B cell (primary cell): ENCODE data around the gene PRIM1. TPM values are rescaled to one million over a fixed set of nuclear protein-coding genes. Genes with fewer than 3 reads are reported as not detected.
"Not testable (repeated sequence)": the region's sequence is repeated elsewhere in the genome, so short reads cannot be mapped to it uniquely, and the experiment has no call there.

ENCODE experiments used
- ATAC-seq: fragments of 200-7000 bp; cut with Tn5 transposase; one replicate; pipeline ENCODE4 v1.10.0; 2021; ENCODE audit warnings: low read depth, mild to moderate bottlenecking, moderate number of reproducible peaks, moderate library complexity
- CTCF ChIA-PET: fragments of 350-600 bp; sonication (Branson Sonifier 250); formaldehyde crosslinking; loops from one replicate; lab custom pipeline; 2021; ENCODE audit warnings: antibody characterized with exemption, inconsistent platforms; lab: Charles Lee
- POLR2A ChIA-PET: fragments of 350-600 bp; sonication (Branson Sonifier 250); formaldehyde crosslinking; loops from one replicate; lab custom pipeline; 2021; ENCODE audit warnings: antibody characterized with exemption; lab: Charles Lee
- DNase-seq: peaks from one replicate; pipeline ENCODE4 v3.0.0; 2013
- H2AFZ ChIP-seq: 2 replicates; pipeline ENCODE4 v1.6.1; 2012; ENCODE audit warnings: mild to moderate bottlenecking, low read depth, low read length; ENCODE audit not compliant: insufficient read depth, poor library complexity, severe bottlenecking
- H3K27ac ChIP-seq, 2 donors: 1 replicate in 1 of 2; 2 replicates in 1 of 2; pipeline ENCODE4 v1.5.1; 2012 to 2013; ENCODE audit warnings: low read length in 2 of 2, mild to moderate bottlenecking in 2 of 2, moderate library complexity in 1 of 2
- H3K27me3 ChIP-seq, 4 experiments: fragments of 200-600 bp in 1 of 4; sonication (generic) in 1 of 4; replicated peaks in 1 of 4; 1 replicate in 2 of 4; 2 replicates in 2 of 4; pipeline versions ENCODE4 v1.6.1 to v1.7.0; 2013 to 2016; ENCODE audit warnings: low read length in 3 of 4, mild to moderate bottlenecking in 2 of 4, mixed read lengths in 1 of 4, moderate library complexity in 1 of 4; ENCODE audit not compliant: insufficient read depth in 4 of 4, control insufficient read depth in 3 of 4; ENCODE audit errors: control extremely low read depth in 1 of 4
- H3K36me3 ChIP-seq, 2 experiments: replicated peaks in 1 of 2; 1 replicate in 1 of 2; 2 replicates in 1 of 2; pipeline versions ENCODE4 v1.6.1 to v1.7.1; 2013; ENCODE audit warnings: low read length in 1 of 2; ENCODE audit not compliant: insufficient read depth in 2 of 2, control insufficient read depth in 1 of 2; ENCODE audit errors: control extremely low read depth in 1 of 2, extremely low read depth in 1 of 2
- H3K4me1 ChIP-seq, 2 donors: fragments of 200-600 bp in 1 of 2; sonication (generic) in 1 of 2; 1 replicate in 1 of 2; 2 replicates in 1 of 2; pipeline versions ENCODE4 v1.5.1 to v1.6.1; 2013 to 2017; ENCODE audit warnings: low read length in 2 of 2; ENCODE audit not compliant: control insufficient read depth in 2 of 2, insufficient read depth in 2 of 2
- H3K4me2 ChIP-seq: replicated peaks from 2 replicates; pipeline ENCODE3; 2012; ENCODE audit warnings: mild to moderate bottlenecking, low read depth, low read length; ENCODE audit not compliant: poor library complexity, severe bottlenecking
- H3K4me3 ChIP-seq, 5 experiments: fragments of 200-600 bp in 1 of 5; sonication (generic) in 1 of 5; 1 replicate in 3 of 5; 2 replicates in 2 of 5; pipeline versions ENCODE4 v1.5.1 to v1.7.0; 2011 to 2016; ENCODE audit warnings: low read length in 4 of 5, mild to moderate bottlenecking in 4 of 5, low read depth in 2 of 5, control low read depth in 1 of 5, moderate library complexity in 1 of 5; ENCODE audit not compliant: insufficient read depth in 1 of 5; ENCODE audit errors: control extremely low read depth in 1 of 5, extremely low read depth in 1 of 5
- H3K79me2 ChIP-seq: fragments of 200-600 bp; sonication (generic); one replicate; pipeline ENCODE4 v1.6.0; 2016; ENCODE audit warnings: low read length; ENCODE audit not compliant: control insufficient read depth, insufficient read depth
- H3K9ac ChIP-seq: fragments of 200-600 bp; sonication (generic); 2 replicates; pipeline ENCODE4 v1.6.1; 2017; ENCODE audit warnings: mild to moderate bottlenecking, low read length, moderate library complexity
- H3K9me3 ChIP-seq, 3 donors: one replicate each; pipeline versions ENCODE4 v1.6.1 to v1.7.1; 2013; ENCODE audit warnings: low read length in 2 of 3; ENCODE audit not compliant: control insufficient read depth in 2 of 3, insufficient read depth in 1 of 3; ENCODE audit errors: control extremely low read depth in 1 of 3
- H4K20me1 ChIP-seq: 2 replicates; pipeline ENCODE4 v1.6.0; 2012; ENCODE audit warnings: mild to moderate bottlenecking, low read length; ENCODE audit not compliant: insufficient read depth, control insufficient read depth, poor library complexity, severe bottlenecking
- H3K27ac Mint-ChIP-seq: one replicate; pipeline ENCODE4 v1.8.0; 2021; ENCODE audit warnings: mixed read lengths
- H3K27me3 Mint-ChIP-seq: one replicate; pipeline ENCODE4 v1.8.0; 2021; ENCODE audit warnings: mixed read lengths
- H3K4me1 Mint-ChIP-seq: one replicate; pipeline ENCODE4 v1.8.0; 2021; ENCODE audit warnings: mixed read lengths
- H3K4me3 Mint-ChIP-seq: one replicate; pipeline ENCODE4 v1.8.0; 2021; ENCODE audit warnings: mixed read lengths
- H3K9me3 Mint-ChIP-seq: one replicate; pipeline ENCODE4 v1.8.0; 2022; ENCODE audit warnings: mixed read lengths; ENCODE audit not compliant: insufficient read depth
- CTCF ChIP-seq: fragments of 200-600 bp; IDR thresholded peaks from one replicate; pipeline ENCODE4 v1.8.0; 2022; ENCODE audit warnings: antibody characterized with exemption, mild to moderate bottlenecking
- EZH2 ChIP-seq: IDR thresholded peaks from 2 replicates; pipeline ENCODE4 v1.6.1; 2012; ENCODE audit warnings: borderline replicate concordance, low read depth, mild to moderate bottlenecking, moderate library complexity, low read length; ENCODE audit not compliant: insufficient read depth, poor library complexity, severe bottlenecking
- WGBS: methylation state at CpG from one replicate; pipeline ENCODE4 v1.1.5; 2013; ENCODE audit warnings: missing lambda C conversion rate; ENCODE audit not compliant: insufficient coverage; 5-methylcytosine and 5-hydroxymethylcytosine counted together
- intact Hi-C: fragments of 100-400 bp; cut with micrococcal nuclease; formaldehyde crosslinking; loops from one replicate; pipeline ENCODE4 v1.10.0; 2022
- polyA plus RNA-seq: library from polyadenylated mRNA; depleted of rRNA; stranded (reverse); fragments of >200 nt; gene quantifications from 2 replicates; pipeline ENCODE4 v1.2.3, GENCODE V29; 2012
- total RNA-seq, 2 donors: library from RNA; stranded (reverse); fragments of 120-200 nt in 1 of 2; gene quantifications; 1 replicate in 1 of 2; 2 replicates in 1 of 2; pipeline versions ENCODE4 v1.2.3 to v1.2.4, GENCODE V29; 2013 to 2022

PRIM1 gene
- total and polyA plus RNA-seq, 2 donors (not counting 1 experiment from before 2014, with no cell fraction given): 16.9 to 25.4 TPM

- H3K4me3 Mint-ChIP-seq: no peak overlapping the region
- no peaks in the 10 kb centered on the region for H3K27me3 Mint-ChIP-seq
- POLR2A ChIA-PET: no interaction called here
- ATAC-seq: no peak
- no peaks in the 10 kb centered on the region for H4K20me1 ChIP-seq
- WGBS: 100% methylated on average over 2 of the region's 3 CpGs
- no peak overlapping the region for H3K4me2 ChIP-seq
- no peak overlapping the region for H3K4me3 ChIP-seq
- no peak overlapping the region for H3K27ac ChIP-seq
- no peaks in the 10 kb centered on the region for H3K27me3 ChIP-seq
- H3K79me2 ChIP-seq: no peaks in the 10 kb centered on the region
- no peaks in the 10 kb centered on the region for H3K9me3 Mint-ChIP-seq
- no peaks in the 10 kb centered on the region for H3K4me1 ChIP-seq
- no peak overlapping the region for H2AFZ ChIP-seq
- H3K4me1 Mint-ChIP-seq: peaks cover 1% of the 10 kb centered on the region
- CTCF ChIA-PET: interaction anchor here (0.9 to 14.7 kb wide), 9 partner anchors 78 to 424 kb away, joined by 3 to 152 read pairs (median 4); partner anchors contain the start of gene STAT6
- H3K27ac Mint-ChIP-seq: no peak overlapping the region
- intact Hi-C loops: loop anchor here (5.0 to 10.0 kb wide), 3 partner anchors 244 to 476 kb away; partner anchors contain the start of gene LRP1
- no peaks in the 10 kb centered on the region for H3K9me3 ChIP-seq
- no peak overlapping the region for H3K9ac ChIP-seq
- no peak for TF ChIP-seq CTCF
- no peak for TF ChIP-seq EZH2
- no peak for DNase-seq
- H3K36me3 ChIP-seq: no peaks in the 10 kb centered on the region
Measured at GRCh38 chr12:56758728-56759262, 6.7 kb upstream of the PRIM1 start.

- no CpG with 5 or more reads among the region's 1 CpG for WGBS
- not testable (repeated sequence) for H3K27me3 Mint-ChIP-seq, ATAC-seq, H2AFZ ChIP-seq, H3K4me1 Mint-ChIP-seq, DNase-seq, H3K9me3 ChIP-seq, H3K27ac ChIP-seq, H3K79me2 ChIP-seq, H3K27ac Mint-ChIP-seq, H3K36me3 ChIP-seq, H4K20me1 ChIP-seq, H3K4me3 ChIP-seq, H3K9ac ChIP-seq, H3K4me2 ChIP-seq, H3K27me3 ChIP-seq, H3K4me3 Mint-ChIP-seq, H3K9me3 Mint-ChIP-seq, H3K4me1 ChIP-seq
- intact Hi-C loops: loop anchor here (1.0 to 10.0 kb wide), 7 partner anchors 243 to 477 kb away; partner anchors contain the start of gene LRP1
- CTCF ChIA-PET: interaction anchor here (0.8 to 14.7 kb wide), 16 partner anchors 9 to 994 kb away, joined by 3 to 152 read pairs (median 4); partner anchors contain the start of genes CDK4, NEMP1 and STAT6
- POLR2A ChIA-PET: interaction anchor here (1.0 kb wide), 1 partner anchor 8 kb away, joined by 3 read pairs; no protein-coding TSS in a partner anchor
Measured at GRCh38 chr12:56757971-56758370, 5.8 kb upstream of the PRIM1 start.
